Prostate gland (tissue), 2 donors: ENCODE results near the gene PDE7B. TPM values are rescaled to one million over a fixed set of nuclear protein-coding genes. Genes with fewer than 3 reads are reported as not detected.

Experiments
- DNase-seq: peaks from one replicate; pipeline ENCODE4 v3.0.0-alpha.2; 2019; ENCODE audit warnings: low spot score
- H3K27ac ChIP-seq, 2 donors: fragments of 200-600 bp; sonication (generic); 2 replicates each; pipeline ENCODE4 v1.5.1; 2017 to 2019
- H3K27me3 ChIP-seq: fragments of 200-600 bp; sonication (generic); replicated peaks from 2 replicates; pipeline ENCODE4 v1.5.1; 2019; ENCODE audit not compliant: insufficient read depth
- H3K36me3 ChIP-seq, 2 donors: fragments of 200-600 bp; sonication (generic); 1 replicate in 1 of 2; 2 replicates in 1 of 2; pipeline versions ENCODE4 v1.5.1 to v1.8.1; 2017 to 2019
- H3K4me1 ChIP-seq: fragments of 200-600 bp; sonication (generic); replicated peaks from 2 replicates; pipeline ENCODE4 v1.5.1; 2019
- H3K4me3 ChIP-seq, 2 donors: fragments of 200-600 bp; sonication (generic); 2 replicates each; pipeline ENCODE4 v1.5.1; 2017 to 2019
- H3K9me3 ChIP-seq: fragments of 200-600 bp; sonication (generic); 2 replicates; pipeline ENCODE4 v1.5.1; 2017
- CTCF ChIP-seq, 4 experiments: fragments of 200-600 bp in 2 of 4; fragments of 450-650 bp in 2 of 4; sonication (generic) in 2 of 4; IDR thresholded peaks; 1 replicate in 3 of 4; 2 replicates in 1 of 4; pipeline ENCODE4 v1.5.1; 2016 to 2019; ENCODE audit warnings: antibody characterized with exemption in 4 of 4, mild to moderate bottlenecking in 2 of 4, moderate library complexity in 2 of 4
- POLR2A ChIP-seq: fragments of 450-650 bp; IDR thresholded peaks from one replicate; pipeline ENCODE4 v1.6.1; 2016; ENCODE audit warnings: antibody characterized with exemption, mild to moderate bottlenecking
- POLR2AphosphoS5 ChIP-seq: sonication (generic); formaldehyde crosslinking; IDR thresholded peaks from one replicate; pipeline ENCODE4 v1.6.1; 2017; ENCODE audit warnings: antibody characterized with exemption
- WGBS: methylation state at CpG from one replicate; pipeline ENCODE4 v1.1.5; 2018; 5-methylcytosine and 5-hydroxymethylcytosine counted together
- intact Hi-C: fragments of 100-400 bp; cut with DNase I; formaldehyde crosslinking; loops from one replicate; pipeline ENCODE4 v1.14.2; 2022
- total RNA-seq, 2 donors: library from RNA; depleted of rRNA; stranded (reverse); fragments of >200 nt; gene quantifications; one replicate each; pipeline ENCODE4 v1.1.0, GENCODE V29; 2016

Gene PDE7B
- total RNA-seq, 2 donors from 2014 or later: 4.7 to 6.3 TPM

GRCh38 chr6:136191606-136192312 is 340.3 kb downstream of the PDE7B start:
- no peak overlapping the region for H3K27ac ChIP-seq
- H3K4me1 ChIP-seq: no peaks in the 10 kb centered on the region
- no peaks in the 10 kb centered on the region for H3K27me3 ChIP-seq
- DNase-seq: no peak
- 92% methylated on average over 32 of the region's 32 CpGs for WGBS
- no peak for TF ChIP-seq POLR2A
- no peak for TF ChIP-seq CTCF (IDR thresholded peaks at IDR 0.05)
- no peak for TF ChIP-seq POLR2AphosphoS5
- intact Hi-C loops: no loop called here
- H3K36me3 ChIP-seq: no peaks in the 10 kb centered on the region
- no peaks in the 10 kb centered on the region for H3K9me3 ChIP-seq
- no peak overlapping the region for H3K4me3 ChIP-seq

- Histone ChIP-seq H3K9me3 (no peaks in the 10 kb centered on the region), H3K36me3 (no peaks in the 10 kb centered on the region), H3K27ac (no peak overlapping the region), H3K4me1 (no peaks in the 10 kb centered on the region), H3K4me3 (no peak overlapping the region), H3K27me3 (no peaks in the 10 kb centered on the region)
- 62% methylated on average over 6 of the region's 6 CpGs for WGBS
- intact Hi-C loops: no loop called here
- no peak for DNase-seq
- no peak for TF ChIP-seq CTCF (IDR thresholded peaks at IDR 0.05)
- no peak for TF ChIP-seq POLR2A
- no peak for TF ChIP-seq POLR2AphosphoS5
Measured at GRCh38 chr6:136192902-136193301, 341.4 kb downstream of the PDE7B start.

GRCh38 chr6:136201732-136202131 is 350.2 kb downstream of the PDE7B start:
- no peak for DNase-seq
- 76% methylated on average over 5 of the region's 5 CpGs for WGBS
- TF ChIP-seq CTCF (IDR thresholded peaks at IDR 0.05): no peak
- TF ChIP-seq POLR2A: no peak
- TF ChIP-seq POLR2AphosphoS5: no peak
- no peaks in the 10 kb centered on the region for H3K9me3 ChIP-seq
- H3K4me1 ChIP-seq: no peaks in the 10 kb centered on the region
- H3K4me3 ChIP-seq: no peak overlapping the region
- no peak overlapping the region for H3K27ac ChIP-seq
- H3K27me3 ChIP-seq: no peaks in the 10 kb centered on the region
- no peaks in the 10 kb centered on the region for H3K36me3 ChIP-seq
- intact Hi-C loops: no loop called here

- Histone ChIP-seq H3K9me3 (no peaks in the 10 kb centered on the region), H3K27ac (no peak overlapping the region), H3K4me3 (no peak overlapping the region), H3K36me3 (no peaks in the 10 kb centered on the region), H3K4me1 (no peaks in the 10 kb centered on the region), H3K27me3 (no peaks in the 10 kb centered on the region)
- intact Hi-C loops: no loop called here
- TF ChIP-seq POLR2A (no peak), POLR2AphosphoS5 (no peak), CTCF (IDR thresholded peaks at IDR 0.05) (no peak)
- 91% methylated on average over 4 of the region's 4 CpGs for WGBS
- no peak for DNase-seq
Measured at GRCh38 chr6:136208783-136209182, 357.3 kb downstream of the PDE7B start.

GRCh38 chr6:136209496-136209895 is 358.0 kb downstream of the PDE7B start:
- no peak overlapping the region for H3K4me3 ChIP-seq
- no peaks in the 10 kb centered on the region for H3K36me3 ChIP-seq
- no peak for DNase-seq
- intact Hi-C loops: no loop called here
- H3K27ac ChIP-seq: no peak overlapping the region
- TF ChIP-seq CTCF (IDR thresholded peaks at IDR 0.05): no peak
- no peak for TF ChIP-seq POLR2AphosphoS5
- no peak for TF ChIP-seq POLR2A
- H3K4me1 ChIP-seq: no peaks in the 10 kb centered on the region
- no peaks in the 10 kb centered on the region for H3K27me3 ChIP-seq
- WGBS: 93% methylated on average over 2 of the region's 2 CpGs
- no peaks in the 10 kb centered on the region for H3K9me3 ChIP-seq
